ENCODE results near the gene LARGE1. TPM values are rescaled to one million over a fixed set of nuclear protein-coding genes. Genes with fewer than 3 reads are reported as not detected.

LARGE1 gene
- total RNA-seq, 1 experiment from 2014 or later: 5.8 TPM

- CTCF ChIA-PET: no interaction called here
- no TSS peak for BruUV-seq (replicated peaks)
- POLR2A ChIA-PET: no interaction called here
Observed at GRCh38 chr22:33792832-33793231, 127.4 kb downstream of the LARGE1 start.

GRCh38 chr22:33789690-33790253, 130.5 kb downstream of the LARGE1 start:
- no peak overlapping the region for H3K4me3 Mint-ChIP-seq (ENCODE audit: unreplicated experiment)
- no peak for DNase-seq
- H3K36me3 ChIP-seq (ENCODE audit: control insufficient read depth, insufficient read depth, low read length): no peaks in the 10 kb centered on the region
- H3K9me3 Mint-ChIP-seq (ENCODE audit: unreplicated experiment): peaks cover 19% of the 10 kb centered on the region
- peaks cover 15% of the 10 kb centered on the region for H3K9me3 ChIP-seq
- no peaks in the 10 kb centered on the region for H3K36me3 Mint-ChIP-seq (ENCODE audit: insufficient read depth, unreplicated experiment)
- BruUV-seq (replicated peaks): no TSS peak
- TF ChIP-seq CTCF (IDR thresholded peaks at IDR 0.05; ENCODE audit: insufficient read depth in 1 of 2, low read depth in 1 of 2, low read length in 1 of 2, severe bottlenecking in 1 of 2, unreplicated experiment in 1 of 2): no peak
- no peak overlapping the region for H3K27ac Mint-ChIP-seq (ENCODE audit: unreplicated experiment)
- POLR2A ChIA-PET: no interaction called here
- H3K4me1 Mint-ChIP-seq (ENCODE audit: low read depth, unreplicated experiment): no peaks in the 10 kb centered on the region
- no peak overlapping the region for H3K4me3 ChIP-seq (ENCODE audit: low read depth, low read length)
- no peaks in the 10 kb centered on the region for H3K27me3 ChIP-seq (replicated peaks; ENCODE audit: control insufficient read depth, insufficient read depth, low read length)
- no peaks in the 10 kb centered on the region for H3K27me3 Mint-ChIP-seq (ENCODE audit: insufficient read depth, unreplicated experiment)
- H3K4me1 ChIP-seq: no peaks in the 10 kb centered on the region
- intact Hi-C loops (cut with micrococcal nuclease; ENCODE audit: unreplicated experiment): no loop called here
- CTCF ChIA-PET: no interaction called here

More at GRCh38 chr22:33792832-33793231, 127.4 kb downstream of the LARGE1 start:
- Mint-ChIP-seq H3K36me3 (ENCODE audit: insufficient read depth, unreplicated experiment) (no peaks in the 10 kb centered on the region), H3K9me3 (ENCODE audit: unreplicated experiment) (peaks cover 10% of the 10 kb centered on the region), H3K27me3 (ENCODE audit: insufficient read depth, unreplicated experiment) (no peaks in the 10 kb centered on the region), H3K4me3 (ENCODE audit: unreplicated experiment) (no peak overlapping the region), H3K27ac (ENCODE audit: unreplicated experiment) (no peak overlapping the region), H3K4me1 (ENCODE audit: low read depth, unreplicated experiment) (no peaks in the 10 kb centered on the region)
- DNase-seq: no peak
- Histone ChIP-seq H3K27me3 (replicated peaks; ENCODE audit: control insufficient read depth, insufficient read depth, low read length) (no peaks in the 10 kb centered on the region), H3K4me1 (no peaks in the 10 kb centered on the region), H3K4me3 (ENCODE audit: low read depth, low read length) (no peak overlapping the region), H3K9me3 (peaks cover 14% of the 10 kb centered on the region), H3K36me3 (ENCODE audit: control insufficient read depth, insufficient read depth, low read length) (no peaks in the 10 kb centered on the region)
- TF ChIP-seq CTCF (IDR thresholded peaks at IDR 0.05; ENCODE audit: insufficient read depth in 1 of 2, low read depth in 1 of 2, low read length in 1 of 2, severe bottlenecking in 1 of 2, unreplicated experiment in 1 of 2): no peak
- intact Hi-C loops (cut with micrococcal nuclease; ENCODE audit: unreplicated experiment): no loop called here

- Histone ChIP-seq H3K36me3 (ENCODE audit: control insufficient read depth, insufficient read depth, low read length) (no peaks in the 10 kb centered on the region), H3K4me1 (no peaks in the 10 kb centered on the region), H3K4me3 (ENCODE audit: low read depth, low read length) (no peak overlapping the region), H3K9me3 (peaks cover 15% of the 10 kb centered on the region), H3K27me3 (replicated peaks; ENCODE audit: control insufficient read depth, insufficient read depth, low read length) (no peaks in the 10 kb centered on the region)
- Mint-ChIP-seq H3K27ac (ENCODE audit: unreplicated experiment) (no peak overlapping the region), H3K27me3 (ENCODE audit: insufficient read depth, unreplicated experiment) (no peaks in the 10 kb centered on the region), H3K9me3 (ENCODE audit: unreplicated experiment) (peaks cover 19% of the 10 kb centered on the region), H3K4me1 (ENCODE audit: low read depth, unreplicated experiment) (no peaks in the 10 kb centered on the region), H3K36me3 (ENCODE audit: insufficient read depth, unreplicated experiment) (no peaks in the 10 kb centered on the region), H3K4me3 (ENCODE audit: unreplicated experiment) (no peak overlapping the region)
- TF ChIP-seq CTCF (IDR thresholded peaks at IDR 0.05; ENCODE audit: insufficient read depth in 1 of 2, low read depth in 1 of 2, low read length in 1 of 2, severe bottlenecking in 1 of 2, unreplicated experiment in 1 of 2): no peak
- ChIA-PET POLR2A (no interaction called here), CTCF (no interaction called here)
- intact Hi-C loops (cut with micrococcal nuclease; ENCODE audit: unreplicated experiment): no loop called here
- DNase-seq: no peak
- no TSS peak for BruUV-seq (replicated peaks)
Observed at GRCh38 chr22:33788927-33789326, 131.3 kb downstream of the LARGE1 start.
